Keratinocyte (primary cell): Measurements from ENCODE around the gene PRDM1. TPM values are rescaled to one million over a fixed set of nuclear protein-coding genes. Genes with fewer than 3 reads are reported as not detected.

Experiments used
- DNase-seq: peaks from one replicate; pipeline ENCODE4 v3.0.0-alpha.2; 2011; ENCODE audit warnings: low read depth, missing footprints, low spot score
- FAIRE-seq: peaks from 2 replicates; lab custom pipeline; 2011; peaks lifted over from hg19 to GRCh38; lab: Jason Lieb, UNC
- H2AFZ ChIP-seq: 2 replicates; pipeline ENCODE4 v1.6.0; 2012; ENCODE audit warnings: low read length, control low read depth, inconsistent platforms; ENCODE audit not compliant: control insufficient read depth
- H3K27ac ChIP-seq: 2 replicates; pipeline ENCODE4 v1.5.1; 2011; ENCODE audit warnings: low read length; ENCODE audit not compliant: control insufficient read depth, insufficient read depth
- H3K27me3 ChIP-seq: 3 replicates; pipeline ENCODE4 v1.6.0; 2011; ENCODE audit warnings: low read length; ENCODE audit not compliant: control insufficient read depth, insufficient read depth; ENCODE audit errors: extremely low read depth
- H3K36me3 ChIP-seq, 2 experiments: 2 replicates in 1 of 2; 3 replicates in 1 of 2; pipeline ENCODE4 v1.5.1; 2011; ENCODE audit warnings: low read length in 2 of 2, mild to moderate bottlenecking in 1 of 2; ENCODE audit not compliant: control insufficient read depth in 2 of 2, insufficient read depth in 2 of 2; ENCODE audit errors: extremely low read depth in 1 of 2
- H3K4me1 ChIP-seq: 3 replicates; pipeline ENCODE4 v1.5.1; 2011; ENCODE audit warnings: low read length; ENCODE audit not compliant: control insufficient read depth, insufficient read depth; ENCODE audit errors: extremely low read depth
- H3K4me2 ChIP-seq: 3 replicates; pipeline ENCODE4 v1.6.0; 2011; ENCODE audit warnings: low read depth, low read length; ENCODE audit not compliant: control insufficient read depth, insufficient read depth; ENCODE audit errors: extremely low read depth
- H3K4me3 ChIP-seq, 3 experiments: fragments of 200-600 bp in 1 of 3; sonication (generic) in 1 of 3; 2 replicates in 2 of 3; 3 replicates in 1 of 3; pipeline ENCODE4 v1.5.1; 2011 to 2016; ENCODE audit warnings: low read length in 3 of 3, mild to moderate bottlenecking in 3 of 3, control low read depth in 2 of 3, inconsistent platforms in 1 of 3, low read depth in 1 of 3, mixed read lengths in 1 of 3, mixed run types in 1 of 3, moderate library complexity in 1 of 3; ENCODE audit not compliant: control insufficient read depth in 2 of 3, insufficient read depth in 2 of 3; ENCODE audit errors: extremely low read depth in 1 of 3
- H3K79me2 ChIP-seq: 2 replicates; pipeline ENCODE4 v1.6.0; 2012; ENCODE audit warnings: low read length; ENCODE audit not compliant: control insufficient read depth, insufficient read depth
- H3K9ac ChIP-seq: 3 replicates; pipeline ENCODE4 v1.6.0; 2011; ENCODE audit warnings: low read length; ENCODE audit not compliant: control insufficient read depth, insufficient read depth; ENCODE audit errors: extremely low read depth
- H3K9me1 ChIP-seq: 3 replicates; pipeline ENCODE4 v1.6.0; 2011; ENCODE audit warnings: low read length; ENCODE audit not compliant: control insufficient read depth, insufficient read depth; ENCODE audit errors: extremely low read depth
- H3K9me3 ChIP-seq: 2 replicates; pipeline ENCODE4 v1.5.1; 2012; ENCODE audit warnings: low read depth, low read length; ENCODE audit not compliant: control insufficient read depth
- H4K20me1 ChIP-seq: 3 replicates; pipeline ENCODE4 v1.6.0; 2011; ENCODE audit warnings: low read length; ENCODE audit not compliant: control insufficient read depth, insufficient read depth; ENCODE audit errors: extremely low read depth
- CTCF ChIP-seq, 3 experiments: IDR thresholded peaks in 1 of 3; conservative IDR thresholded peaks in 1 of 3; optimal IDR thresholded peaks in 1 of 3; 2 replicates in 2 of 3; 3 replicates in 1 of 3; pipeline versions ENCODE3 to v1.5.1; 2011; ENCODE audit warnings: low read length in 3 of 3, mild to moderate bottlenecking in 3 of 3, moderate library complexity in 2 of 3, control low read depth in 1 of 3, inconsistent platforms in 1 of 3; ENCODE audit not compliant: insufficient read depth in 2 of 3; ENCODE audit errors: extremely low read depth in 1 of 3
- EZH2 ChIP-seq: IDR thresholded peaks from one replicate; pipeline ENCODE4 v1.6.1; 2012; ENCODE audit warnings: inconsistent platforms, mild to moderate bottlenecking, low read length, moderate library complexity
- dilution Hi-C: fragments of 300-500 bp; cut with MboI; formaldehyde crosslinking; loops from one replicate; pipeline ENCODE4 v1.7.0; 2020; ENCODE audit warnings: low sequenced_read_pairs; ENCODE audit not compliant: extremely low pct_ligation_motif_present
- polyA plus RNA-seq, 5 experiments: library from polyadenylated mRNA; depleted of rRNA in 3 of 5; stranded (reverse) in 3 of 5; stranded (forward) in 1 of 5; unstranded in 1 of 5; fragments of >200 nt; gene quantifications; 1 replicate in 1 of 5; 2 replicates in 3 of 5; 3 replicates in 1 of 5; pipeline versions ENCODE4 v1.2.1 to v1.2.3, GENCODE V29; 2011 to 2012; ENCODE audit warnings: missing spikeins in 2 of 5, low read depth in 1 of 5, low replicate concordance in 1 of 5

The PRDM1 gene
- polyA plus RNA-seq, 1 donor (not counting 4 experiments of a cell fraction or from before 2014, with no cell fraction given): 6.7 TPM

DNA sequence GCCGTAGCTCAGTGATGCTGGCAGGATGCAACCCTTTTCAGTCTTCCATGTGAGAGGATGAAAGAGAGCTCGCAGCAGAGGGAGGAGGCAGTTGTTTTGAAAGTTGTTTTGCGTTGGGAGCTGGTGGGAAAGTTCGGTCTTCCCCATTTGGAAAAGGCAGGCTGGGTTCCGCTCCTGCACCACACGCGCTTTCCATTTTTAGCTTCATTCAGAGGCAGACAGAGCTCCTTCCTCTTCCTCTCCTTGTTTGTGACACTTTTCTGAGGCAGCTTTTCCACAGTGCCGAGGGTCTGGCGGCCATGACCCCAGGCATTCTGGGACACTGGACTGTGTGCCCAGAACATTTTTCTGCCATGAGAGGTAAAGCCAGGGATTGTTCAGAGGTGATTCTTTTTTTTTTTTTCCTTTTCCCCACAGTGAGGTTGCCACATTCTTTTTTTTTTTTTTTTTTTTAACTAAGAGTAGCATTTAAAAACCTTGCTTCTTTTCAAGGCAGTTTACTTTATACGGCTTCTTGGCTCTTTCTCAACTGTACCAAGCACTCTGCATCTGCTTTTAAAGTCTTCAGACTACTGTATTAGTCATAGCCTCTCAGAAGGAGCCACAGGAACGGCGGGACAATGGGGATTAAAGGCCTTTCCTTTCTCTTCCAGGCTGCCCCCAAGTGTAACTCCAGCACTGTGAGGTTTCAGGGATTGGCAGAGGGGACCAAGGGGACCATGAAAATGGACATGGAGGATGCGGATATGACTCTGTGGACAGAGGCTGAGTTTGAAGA is 1.6 kb downstream of the PRDM1 start:
- Histone ChIP-seq H3K27ac (peak overlapping the region; percentile 91), H3K9me3 (no peaks in the 10 kb centered on the region), H4K20me1 (no peaks in the 10 kb centered on the region), H3K9me1 (no peaks in the 10 kb centered on the region), H3K4me3 (peak overlapping the region; percentile 54 to 79 (median 78)), H3K36me3 (peaks cover 0 to 3% of the 10 kb centered on the region in 2 experiments), H2AFZ (no peak overlapping the region), H3K27me3 (no peaks in the 10 kb centered on the region), H3K79me2 (peaks cover 26% of the 10 kb centered on the region), H3K9ac (peak overlapping the region; percentile 87), H3K4me2 (peak overlapping the region; percentile 92), H3K4me1 (peaks cover 40% of the 10 kb centered on the region)
- DNase-seq: no peak
- FAIRE-seq: peak; percentile 41
- dilution Hi-C loops: no loop called here
- TF ChIP-seq EZH2 (no peak), CTCF (optimal IDR thresholded peaks at IDR 0.05 in 1 of 3, IDR thresholded peaks at IDR 0.05 in 1 of 3, conservative IDR thresholded peaks at IDR 0.05 in 1 of 3; ENCODE audit: extremely low read depth in 1 of 3, insufficient read depth in 2 of 3, low read length in 3 of 3) (no peak)

GRCh38 chr6:106090001-106090400 is 3.9 kb downstream of the PRDM1 start:
- Histone ChIP-seq H3K79me2 (peaks cover 29% of the 10 kb centered on the region), H3K4me1 (peaks cover 19% of the 10 kb centered on the region), H3K27ac (no peak overlapping the region), H3K9ac (no peak overlapping the region), H4K20me1 (no peaks in the 10 kb centered on the region), H3K36me3 (peaks cover 2 to 3% of the 10 kb centered on the region in 2 experiments), H3K4me3 (no peak overlapping the region), H2AFZ (no peak overlapping the region), H3K4me2 (no peak overlapping the region), H3K9me3 (no peaks in the 10 kb centered on the region), H3K9me1 (no peaks in the 10 kb centered on the region), H3K27me3 (no peaks in the 10 kb centered on the region)
- dilution Hi-C loops: no loop called here
- DNase-seq (no peak), FAIRE-seq (no peak)
- TF ChIP-seq EZH2 (no peak), CTCF (optimal IDR thresholded peaks at IDR 0.05 in 1 of 3, IDR thresholded peaks at IDR 0.05 in 1 of 3, conservative IDR thresholded peaks at IDR 0.05 in 1 of 3; ENCODE audit: extremely low read depth in 1 of 3, insufficient read depth in 2 of 3, low read length in 3 of 3) (no peak)
